GM12878 (cell line): Measurements from ENCODE around the gene NAV1. TPM values are rescaled to one million over a fixed set of nuclear protein-coding genes. Genes with fewer than 3 reads are reported as not detected.

Experiments used
- ATAC-seq: fragments of 200-7000 bp; cut with Tn5 transposase; 3 replicates; pipeline ENCODE4 v1.9.1; 2020; ENCODE audit warnings: mild to moderate bottlenecking, moderate library complexity
- BruUV-seq: library from RNA; stranded (reverse); fragments of 400-500 nt; replicated peaks from 2 replicates; lab custom pipeline; 2021; lab: Mats Ljungman, UMichigan
- CTCF ChIA-PET: fragments of 300-600 bp; sonication (Branson Sonifier 250); formaldehyde crosslinking; extraction: SDS; loops from one replicate; lab custom pipeline; 2021; ENCODE audit warnings: inconsistent platforms; lab: Yijun Ruan, JAX
- POLR2A ChIA-PET: fragments of 350-600 bp; formaldehyde crosslinking; extraction: SDS; loops from one replicate; lab custom pipeline; 2021; ENCODE audit warnings: inconsistent platforms; lab: Charles Lee
- RAD21 ChIA-PET: fragments of 300-600 bp; sonication (Branson Sonifier 250); formaldehyde crosslinking; loops from one replicate; lab custom pipeline; 2023; ENCODE audit warnings: antibody characterized with exemption; ENCODE audit not compliant: unreplicated experiment; lab: Charles Lee
- SMC1A ChIA-PET: fragments of 300-600 bp; sonication (Branson Sonifier 250); formaldehyde crosslinking; loops from one replicate; lab custom pipeline; 2023; ENCODE audit not compliant: unreplicated experiment, uncharacterized antibody; lab: Charles Lee
- DNase-seq: peaks from one replicate; pipeline ENCODE4 v3.0.0-alpha.2; 2011; ENCODE audit warnings: low read depth, low spot score
- FAIRE-seq: peaks from 3 replicates; lab custom pipeline; 2011; peaks lifted over from hg19 to GRCh38; lab: Jason Lieb, UNC
- H2AFZ ChIP-seq: 2 replicates; pipeline ENCODE4 v1.6.0; 2011; ENCODE audit warnings: low read depth, low read length, control low read depth; ENCODE audit not compliant: control insufficient read depth
- H3K27ac ChIP-seq: 2 replicates; pipeline ENCODE4 v1.5.1; 2011; ENCODE audit warnings: control low read depth; ENCODE audit not compliant: control insufficient read depth, insufficient read depth
- H3K27me3 ChIP-seq, 2 experiments: replicated peaks in 1 of 2; 2 replicates each; pipeline versions ENCODE4 v1.6.0 to v1.6.1; 2011; ENCODE audit warnings: low read length in 1 of 2; ENCODE audit not compliant: control insufficient read depth in 2 of 2, insufficient read depth in 2 of 2
- H3K36me3 ChIP-seq, 2 experiments: 2 replicates each; pipeline ENCODE4 v1.5.1; 2011; ENCODE audit warnings: low read length in 1 of 2; ENCODE audit not compliant: control insufficient read depth in 2 of 2, insufficient read depth in 2 of 2
- H3K4me1 ChIP-seq: 2 replicates; pipeline ENCODE4 v1.6.1; 2011; ENCODE audit warnings: mild to moderate bottlenecking, low read length, moderate library complexity, mixed read lengths; ENCODE audit not compliant: control insufficient read depth, insufficient read depth
- H3K4me2 ChIP-seq: 2 replicates; pipeline ENCODE4 v1.6.0; 2011; ENCODE audit warnings: control low read depth; ENCODE audit not compliant: control insufficient read depth, insufficient read depth
- H3K4me3 ChIP-seq: fragments of 200-600 bp; sonication (generic); 2 replicates; pipeline ENCODE4 v1.5.1; 2016
- H3K79me2 ChIP-seq: 2 replicates; pipeline ENCODE4 v1.6.0; 2011; ENCODE audit warnings: low read length; ENCODE audit not compliant: control insufficient read depth, insufficient read depth
- H3K9ac ChIP-seq: 2 replicates; pipeline ENCODE4 v1.8.0; 2011; ENCODE audit warnings: low read length, control low read depth, mixed read lengths; ENCODE audit not compliant: control insufficient read depth, insufficient read depth
- H3K9me3 ChIP-seq: replicated peaks from 3 replicates; pipeline ENCODE4 v1.5.1; 2011; ENCODE audit warnings: mild to moderate bottlenecking, low read length; ENCODE audit not compliant: control insufficient read depth, insufficient read depth
- H4K20me1 ChIP-seq: 2 replicates; pipeline ENCODE4 v1.6.0; 2011; ENCODE audit not compliant: control insufficient read depth, insufficient read depth
- BHLHE40 ChIP-seq, 2 experiments: fragments of 450-650 bp in 1 of 2; IDR thresholded peaks; 2 replicates each; pipeline ENCODE4 v1.6.1; 2011 to 2017; ENCODE audit warnings: low read depth in 2 of 2, borderline replicate concordance in 1 of 2, improper control_type of control experiment in 1 of 2, low read length in 1 of 2, mild to moderate bottlenecking in 1 of 2
- CTCF ChIP-seq, 3 experiments: IDR thresholded peaks in 2 of 3; conservative IDR thresholded peaks in 1 of 3; 2 replicates each; pipeline ENCODE4 v1.5.1; 2011; ENCODE audit warnings: low read depth in 3 of 3, low read length in 3 of 3, mild to moderate bottlenecking in 3 of 3, control low read depth in 2 of 3, moderate library complexity in 2 of 3, inconsistent platforms in 1 of 3, mixed read lengths in 1 of 3; ENCODE audit not compliant: control insufficient read depth in 2 of 3, insufficient read depth in 1 of 3; ENCODE audit errors: extremely low read depth in 1 of 3
- JUND ChIP-seq: IDR thresholded peaks from 2 replicates; pipeline ENCODE4 v1.6.1; 2012; ENCODE audit warnings: low read depth, mild to moderate bottlenecking, low read length, improper control_type of control experiment, moderate library complexity
- NRF1 ChIP-seq: conservative IDR thresholded peaks from 2 replicates; pipeline ENCODE4 v1.6.1; 2011; ENCODE audit warnings: mild to moderate bottlenecking, low read depth, low read length, improper control_type of control experiment
- RELA ChIP-seq: fragments of 450-650 bp; IDR thresholded peaks from 2 replicates; pipeline ENCODE4 v1.8.0; 2014; ENCODE audit warnings: borderline replicate concordance; ENCODE audit not compliant: partially characterized antibody
- SIX5 ChIP-seq: IDR thresholded peaks from 2 replicates; pipeline ENCODE4 v1.6.1; 2011; ENCODE audit warnings: mild to moderate bottlenecking, low read depth, low read length, moderate library complexity; ENCODE audit not compliant: severe bottlenecking
- SUZ12 ChIP-seq: fragments of 200-600 bp; sonication (generic); IDR thresholded peaks from one replicate; pipeline ENCODE4 v1.6.1; 2018; ENCODE audit warnings: antibody characterized with exemption, mild to moderate bottlenecking; ENCODE audit not compliant: unreplicated experiment
- TAF1 ChIP-seq: IDR thresholded peaks from 2 replicates; pipeline ENCODE4 v1.6.1; 2011; ENCODE audit warnings: mild to moderate bottlenecking, low read depth, low read length, borderline replicate concordance
- TCF12 ChIP-seq: IDR thresholded peaks from 2 replicates; pipeline ENCODE4 v1.6.1; 2011; ENCODE audit warnings: low read depth, mild to moderate bottlenecking, low read length
- YBX1 ChIP-seq: fragments of 450-650 bp; IDR thresholded peaks from 2 replicates; pipeline ENCODE4 v1.6.1; 2016; ENCODE audit warnings: antibody characterized with exemption
- WGBS: methylation state at CpG from one replicate; pipeline ENCODE4 v1.1.6; 2016; ENCODE audit warnings: low lambda C conversion rate; ENCODE audit not compliant: insufficient replicate concordance, insufficient coverage; ENCODE audit errors: missing lambda C conversion rate; 5-methylcytosine and 5-hydroxymethylcytosine counted together
- in situ Hi-C: fragments of 300-500 bp; cut with MboI; formaldehyde crosslinking; loops from 9 replicates; pipeline ENCODE4 v1.14.3; 2018; ENCODE audit warnings: mixed read lengths
- intact Hi-C: fragments of 100-400 bp; cut with micrococcal nuclease; formaldehyde crosslinking; loops from one replicate; pipeline ENCODE4 v1.14.2; 2022; ENCODE audit not compliant: unreplicated experiment
- polyA plus RNA-seq, 11 experiments: library from polyadenylated mRNA; depleted of rRNA in 4 of 11; unstranded in 6 of 11; stranded (reverse) in 5 of 11; fragments of >200 nt; fragmentation: Nextera tagmentation in 4 of 11; fragmentation: Illumina TruSeq in 1 of 11; extraction: Ambion mirVana in 4 of 11; extraction: Trizol in 1 of 11; gene quantifications; 1 replicate in 1 of 11; 2 replicates in 10 of 11; pipeline versions ENCODE4 v1.2.1 to v1.2.3, GENCODE V29; 2011 to 2016; ENCODE audit warnings: inconsistent platforms in 2 of 11, missing spikeins in 2 of 11, low read depth in 1 of 11
- total RNA-seq, 4 experiments: library from RNA; depleted of rRNA in 3 of 4; stranded (reverse); fragments of >200 nt in 3 of 4; fragmentation: Illumina TruSeq in 1 of 4; extraction: Trizol in 1 of 4; gene quantifications; 2 replicates each; pipeline versions ENCODE4 v1.2.1 to v1.2.3, GENCODE V29; 2013 to 2021

Gene NAV1
- total and polyA plus RNA-seq, 10 of the 15 experiments (the other 5 are each of a cell fraction or from before 2014, with no cell fraction given): 0.04 to 1.3 (median 0.36) TPM

- no peaks in the 10 kb centered on the region for H3K36me3 ChIP-seq
- ATAC-seq (no peak), DNase-seq (no peak), FAIRE-seq (peak; percentile 7)
- WGBS: 100% methylated on average over 1 of the region's 1 CpG
- no peaks in the 10 kb centered on the region for H3K79me2 ChIP-seq
- H2AFZ ChIP-seq: no peak overlapping the region
- in situ Hi-C loops (no loop called here), intact Hi-C loops (no loop called here)
- no peaks in the 10 kb centered on the region for H3K27me3 ChIP-seq
- no peak for TF ChIP-seq BHLHE40 (IDR thresholded peaks at IDR 0.05; ENCODE audit: borderline replicate concordance in 1 of 2, low read depth in 2 of 2, low read length in 1 of 2)
- no peak overlapping the region for H3K9ac ChIP-seq
- no peak overlapping the region for H3K27ac ChIP-seq
- H3K4me1 ChIP-seq: no peaks in the 10 kb centered on the region
- no peak overlapping the region for H3K4me3 ChIP-seq
- no peaks in the 10 kb centered on the region for H3K9me3 ChIP-seq
- H3K4me2 ChIP-seq: no peak overlapping the region
- CTCF ChIA-PET: interaction anchor here (0.5 to 1.9 kb wide), 6 partner anchors 10 to 363 kb away, joined by 3 to 12 read pairs (median 3); no protein-coding TSS in a partner anchor
- no peaks in the 10 kb centered on the region for H4K20me1 ChIP-seq
- no TSS peak for BruUV-seq
- POLR2A ChIA-PET: no interaction called here
- RAD21 ChIA-PET: no interaction called here
- SMC1A ChIA-PET: interaction anchor here (1.1 kb wide), 1 partner anchor 12 kb away, joined by 3 read pairs; no protein-coding TSS in a partner anchor
Measured at GRCh38 chr1:201525193-201525778, 13.6 kb upstream of the NAV1 start.

- H3K27me3 ChIP-seq: no peaks in the 10 kb centered on the region
- ChIA-PET POLR2A (no interaction called here), RAD21 (no interaction called here), CTCF (interaction anchor here (0.7 to 1.6 kb wide), 3 partner anchors 16 to 31 kb away, joined by 3 read pairs; no protein-coding TSS in a partner anchor), SMC1A (no interaction called here)
- H3K9ac ChIP-seq: no peak overlapping the region
- WGBS: 74% methylated on average over 4 of the region's 5 CpGs
- intact Hi-C loops (no loop called here), in situ Hi-C loops (no loop called here)
- H3K4me3 ChIP-seq: no peak overlapping the region
- BruUV-seq: no TSS peak
- H4K20me1 ChIP-seq: no peaks in the 10 kb centered on the region
- FAIRE-seq (no peak), ATAC-seq (no peak), DNase-seq (no peak)
- no peaks in the 10 kb centered on the region for H3K36me3 ChIP-seq
- TF ChIP-seq NRF1 (no peak), JUND (no peak), RELA (no peak), YBX1 (no peak), SUZ12 (no peak), CTCF (IDR thresholded peaks at IDR 0.05 in 2 of 3, conservative IDR thresholded peaks at IDR 0.05 in 1 of 3; ENCODE audit: control insufficient read depth in 2 of 3, extremely low read depth in 1 of 3, insufficient read depth in 1 of 3, low read depth in 3 of 3, low read length in 3 of 3) (no peak), SIX5 (no peak), TCF12 (no peak), TAF1 (no peak)
- no peak overlapping the region for H3K4me2 ChIP-seq
- no peaks in the 10 kb centered on the region for H3K4me1 ChIP-seq
- H3K79me2 ChIP-seq: no peaks in the 10 kb centered on the region
- no peak overlapping the region for H2AFZ ChIP-seq
- no peak overlapping the region for H3K27ac ChIP-seq
- H3K9me3 ChIP-seq: no peaks in the 10 kb centered on the region
Measured at GRCh38 chr1:201527879-201528278, 11.0 kb upstream of the NAV1 start.
